Activated T-cell treated with anti-CD3 and anti-CD28 coated beads, Interleukin-2, amount 50 U/mL, for 48 hours (primary cell): ENCODE measurements around the gene PINLYP.
A peak's percentile ranks its signal among the peaks of the same experiment; 100 is the strongest.

Experiments used
- DNase-seq, 2 experiments: peaks; one replicate each; pipeline ENCODE4 v3.0.0-alpha.2; 2020

PINLYP gene

DNA sequence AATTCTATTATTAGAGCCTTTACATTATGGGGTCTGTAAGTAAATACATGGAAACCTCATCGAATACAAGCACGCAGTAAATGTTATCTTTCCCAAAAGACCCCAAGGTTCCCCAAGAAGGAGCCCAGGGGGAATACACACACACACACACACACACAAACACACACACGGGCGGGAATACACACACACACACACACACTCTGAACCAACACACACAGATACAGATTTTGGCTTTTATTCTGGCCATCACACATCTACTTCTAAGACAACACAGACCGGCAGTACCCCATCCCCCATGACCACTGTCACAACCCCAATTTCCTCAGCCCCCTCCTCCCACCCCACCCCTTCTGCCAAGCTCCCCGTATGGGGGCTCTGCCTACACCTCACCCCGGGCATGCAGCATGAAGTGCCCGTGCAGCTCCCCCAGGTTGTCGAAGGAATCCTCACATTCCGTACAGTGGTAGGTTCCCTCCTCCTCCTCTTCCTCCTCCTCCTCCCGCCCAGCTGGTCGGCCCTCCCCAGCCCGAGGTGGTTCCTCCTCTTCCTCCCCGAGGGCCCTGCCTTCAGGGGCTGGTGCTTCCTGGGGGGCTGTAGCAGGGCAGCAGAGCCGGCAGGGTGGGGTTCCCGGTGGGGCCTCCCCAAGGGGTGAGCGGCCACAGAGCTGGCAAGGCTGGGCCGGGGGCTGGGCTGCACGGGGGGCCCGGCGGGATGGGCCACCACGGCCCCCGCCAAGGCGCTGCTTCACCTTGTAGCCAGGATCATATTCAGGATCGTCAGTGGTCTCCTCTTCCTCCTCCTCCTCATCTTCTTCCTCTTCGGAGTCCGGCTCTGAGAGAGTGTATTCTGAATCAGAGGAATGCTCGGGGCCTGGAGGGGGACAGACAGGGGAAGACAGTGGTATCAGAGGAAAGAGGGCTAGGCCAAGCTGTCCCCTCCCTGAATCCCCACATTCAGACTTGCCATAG lies 31.9 kb downstream of the PINLYP start:
- no peak for DNase-seq

DNA sequence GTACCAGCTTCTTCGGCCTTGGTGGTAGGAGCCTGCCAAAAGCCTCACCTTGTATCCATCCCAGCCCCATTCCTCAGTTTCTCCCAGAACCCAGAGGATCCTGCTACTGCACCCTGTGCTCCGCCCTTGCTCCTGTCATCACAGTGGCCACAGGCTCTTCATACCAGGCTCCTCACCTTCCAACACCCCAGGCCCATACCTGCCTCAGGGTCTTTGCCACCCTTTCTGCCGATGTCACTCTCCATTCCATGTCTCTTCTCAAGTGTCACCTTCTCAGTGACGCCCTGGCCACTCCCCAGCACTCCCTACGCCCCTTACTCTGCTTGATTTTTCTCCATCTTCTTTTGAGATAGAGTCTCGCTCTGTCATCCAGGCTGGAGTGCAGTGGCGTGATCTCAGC lies 34.3 kb downstream of the PINLYP start:
- no peak for DNase-seq

DNA sequence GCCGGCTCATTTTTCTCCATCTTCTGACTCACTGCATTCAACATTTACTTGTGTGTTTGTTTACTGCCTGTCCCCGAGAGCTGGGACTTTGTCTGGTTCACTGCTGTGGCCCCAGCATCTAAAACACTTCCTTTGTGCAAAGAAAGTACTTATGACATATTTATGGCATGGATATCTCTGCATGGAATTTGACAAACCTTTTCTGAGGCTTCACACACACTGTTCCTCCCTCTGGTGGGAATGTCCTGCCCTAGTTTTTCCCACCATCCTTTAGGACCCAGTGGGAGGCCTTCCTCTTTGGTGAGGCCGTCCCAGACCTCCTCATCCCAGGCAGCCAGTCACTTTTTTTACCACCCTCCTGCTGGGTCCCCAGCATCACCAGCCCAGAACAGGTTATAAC lies 34.9 kb downstream of the PINLYP start:
- DNase-seq: no peak

DNA sequence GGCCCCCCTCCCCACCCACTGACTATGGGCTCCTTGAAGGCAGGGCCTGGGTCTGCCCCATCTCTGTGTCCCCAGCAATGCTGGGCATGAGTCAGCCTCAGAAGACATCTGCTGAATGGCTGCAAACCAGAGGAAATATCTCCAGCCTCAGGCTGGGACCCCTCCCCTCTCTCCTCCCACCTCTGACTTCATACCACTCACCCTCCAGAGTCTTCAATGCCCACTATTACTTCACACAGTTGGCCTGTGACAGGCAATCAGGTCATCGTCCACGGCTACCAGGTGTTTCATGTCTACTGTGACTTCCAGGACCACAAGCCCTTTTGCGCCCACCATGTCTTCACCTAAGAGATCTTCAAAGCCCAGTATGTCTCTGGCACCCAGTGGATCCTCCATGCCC lies 36.2 kb downstream of the PINLYP start, which contains the start of gene SRRM5:
SRRM5 (plus strand) TSS at position 301 of the 400 bp plus-strand sequence; CDS start at position 335, 34 bp downstream.
- no peak for DNase-seq

DNA sequence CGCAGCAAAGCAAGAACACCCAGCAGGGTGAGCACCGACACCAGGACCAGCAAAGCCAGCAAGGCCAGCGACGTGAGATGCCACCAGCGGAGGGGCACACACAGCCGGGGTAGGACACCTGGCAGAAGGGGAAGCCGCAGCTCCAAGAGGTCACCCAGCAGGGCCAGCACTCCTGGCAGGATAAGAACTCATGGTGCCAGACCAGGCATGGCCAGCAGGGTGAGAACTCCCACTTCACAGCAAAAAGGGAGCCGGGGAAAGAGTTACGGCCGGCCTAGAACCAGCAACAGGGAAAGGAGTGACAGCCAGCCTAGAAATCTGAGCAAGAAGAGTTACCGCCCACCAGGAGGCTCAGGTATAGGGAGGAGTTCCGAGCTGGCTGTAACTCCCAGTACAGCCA lies 36.8 kb downstream of the PINLYP start:
- no peak for DNase-seq

DNA sequence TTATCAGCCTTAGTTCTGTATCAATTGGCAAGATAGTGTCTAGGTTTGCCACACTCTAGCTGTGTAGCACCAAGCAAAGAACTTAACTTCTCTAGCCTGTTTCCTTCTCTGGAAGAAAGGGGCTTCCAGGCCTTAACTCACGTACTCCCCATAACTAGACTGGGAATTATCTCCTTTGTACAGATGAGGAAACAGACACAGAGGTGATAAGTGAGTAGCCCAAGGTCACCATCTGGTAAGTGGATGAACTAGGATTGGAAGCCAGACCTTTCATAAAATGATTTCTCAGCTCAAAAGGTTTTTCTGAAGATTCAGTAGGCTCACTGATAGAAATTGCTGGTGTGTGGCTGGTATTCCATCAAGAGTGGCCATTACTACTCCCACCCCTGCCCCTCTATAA lies 40.7 kb downstream of the PINLYP start:
- no peak for DNase-seq

DNA sequence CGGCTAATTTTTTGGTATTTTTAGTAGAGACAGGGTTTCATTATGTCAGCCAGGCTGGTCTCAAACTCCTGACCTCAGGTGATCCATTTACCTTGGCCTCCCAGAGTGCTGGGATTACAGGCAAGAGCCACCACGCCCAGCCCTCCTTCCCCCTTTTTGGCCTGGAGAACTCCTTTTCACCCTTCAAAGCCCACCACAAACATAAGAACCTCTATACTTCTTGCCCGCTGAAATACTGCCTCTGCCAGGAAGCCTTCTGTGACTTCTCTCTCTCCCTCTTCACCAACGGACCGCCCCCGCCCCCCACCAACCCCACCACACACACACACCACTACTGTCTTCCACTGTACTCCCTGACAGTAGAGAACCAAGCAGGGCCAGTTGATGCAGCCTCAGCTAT lies 41.4 kb downstream of the PINLYP start:
- DNase-seq: no peak

DNA sequence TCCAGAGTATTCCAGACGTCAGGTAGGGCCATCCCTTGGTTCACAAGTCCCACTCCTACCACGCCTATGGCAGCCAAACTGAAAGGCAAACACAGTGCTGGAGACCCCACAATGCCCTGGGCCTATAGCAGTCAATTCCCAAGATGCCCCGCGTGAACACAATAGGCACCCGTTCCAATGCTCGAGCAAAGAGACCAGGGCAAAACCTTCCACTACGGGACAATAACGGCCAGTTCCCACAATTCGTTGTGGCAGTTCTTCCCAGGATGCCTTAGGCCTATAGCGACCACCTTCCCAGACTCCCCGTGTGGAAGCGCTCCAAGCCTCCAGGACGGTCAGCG lies 43.3 kb downstream of the PINLYP start:
- no peak for DNase-seq

DNA sequence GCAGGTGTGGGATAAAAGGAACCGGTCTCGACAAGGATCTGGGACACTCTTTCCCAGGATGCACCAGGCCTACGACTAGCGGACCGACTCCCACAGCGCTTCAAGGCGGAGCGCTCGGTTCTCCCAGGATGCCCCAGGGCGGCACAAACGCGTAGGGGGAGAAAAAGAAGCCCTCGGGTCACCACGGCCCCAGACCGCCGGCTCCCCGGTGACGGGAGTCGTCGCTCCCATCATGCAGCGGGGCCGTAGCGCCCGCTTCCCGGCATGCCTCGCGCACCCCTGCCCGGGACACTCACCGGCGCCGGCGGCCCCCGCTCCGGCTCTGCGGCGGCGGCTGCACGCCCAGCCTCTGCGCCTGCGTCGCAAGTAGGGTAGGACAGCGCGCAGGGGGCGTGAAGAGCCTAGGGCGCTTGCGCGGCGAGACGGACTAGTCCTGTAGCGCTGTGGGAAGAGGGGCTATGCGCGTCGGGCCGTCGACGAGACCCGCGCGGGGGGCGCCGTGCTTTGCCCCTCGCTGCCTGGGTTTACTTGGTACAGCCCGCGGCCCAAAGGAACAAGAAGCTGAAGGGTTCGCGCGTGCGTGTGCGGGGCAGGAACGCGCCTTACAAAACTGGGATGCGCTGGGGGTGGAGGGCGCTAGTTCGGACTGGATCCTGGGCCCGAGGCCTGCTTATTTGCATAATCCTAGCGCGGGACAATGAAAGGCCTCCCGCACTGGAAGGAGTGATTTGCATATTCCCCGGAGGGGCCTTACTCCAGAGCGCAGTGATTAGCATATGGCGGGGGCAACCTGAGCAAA lies 43.9 kb downstream of the PINLYP start, which contains the start of gene ZNF428:
ZNF428 (minus strand) TSS at position 368 of the 799 bp plus-strand sequence. CDS start 5,325 bp downstream, outside the sequence.
- peak; percentile 90 to 92 for DNase-seq

DNA sequence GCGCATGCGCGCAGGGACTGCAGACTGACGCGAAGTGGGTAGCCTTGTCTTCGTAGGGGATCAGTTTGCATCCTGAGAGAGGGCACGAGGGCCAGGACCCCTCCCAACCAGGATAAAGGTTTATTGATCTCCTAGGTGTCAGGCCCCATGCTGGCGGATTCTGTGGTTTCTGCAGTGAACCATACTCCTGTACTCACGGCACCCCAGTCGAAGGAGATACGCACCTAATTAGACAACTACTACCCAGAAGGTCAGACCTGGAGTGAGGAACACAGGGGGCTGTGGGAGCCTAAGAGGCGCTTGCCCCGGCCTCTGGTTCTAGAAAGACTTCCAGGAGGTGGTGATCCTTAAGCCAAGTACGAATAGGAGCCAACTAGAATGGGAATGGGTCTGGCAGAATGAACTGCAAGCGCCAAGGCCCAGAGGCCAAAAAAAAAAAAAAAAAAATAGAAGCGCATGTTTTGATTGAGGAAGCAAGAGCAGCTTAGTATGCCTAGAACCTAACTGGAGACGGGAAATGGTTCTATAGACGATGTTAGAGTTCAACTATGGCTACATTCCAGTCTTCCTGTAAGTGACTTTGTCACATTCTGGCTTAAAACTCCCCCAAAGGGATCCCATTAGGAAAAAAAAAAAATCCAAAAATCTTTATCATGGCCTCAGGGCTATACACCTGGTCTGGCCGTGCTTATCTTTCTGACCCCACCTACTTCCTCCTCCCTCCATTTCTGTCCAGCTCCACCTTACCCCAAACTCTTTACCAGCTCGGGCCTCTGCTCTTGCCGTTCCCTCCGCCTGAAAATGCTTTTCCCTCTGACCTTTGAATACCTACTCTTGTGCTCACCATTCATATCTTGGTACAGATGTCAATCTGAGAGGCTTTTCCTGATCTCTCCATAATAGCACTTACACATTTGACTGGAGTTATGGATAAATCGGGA lies 44.7 kb downstream of the PINLYP start:
- no peak for DNase-seq

DNA sequence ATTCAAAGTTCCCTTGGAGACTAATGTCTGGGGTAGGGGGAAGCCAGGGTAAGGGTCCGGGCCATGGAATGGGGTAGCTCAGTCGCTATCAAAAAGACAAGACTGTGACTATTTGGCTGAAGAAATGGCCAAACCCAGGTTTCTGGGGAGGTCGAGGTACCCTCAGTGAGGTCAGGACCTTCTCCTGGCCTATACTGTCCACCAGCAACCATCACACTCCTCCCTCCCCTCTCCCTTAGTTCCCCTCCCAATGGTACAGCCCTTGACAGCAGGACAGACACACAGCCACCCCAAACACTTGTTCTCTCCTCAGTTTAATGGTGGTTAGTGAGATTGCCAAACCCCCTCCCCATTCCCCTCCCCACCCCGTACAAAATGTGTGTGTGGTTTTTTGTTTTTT lies 46.5 kb downstream of the PINLYP start:
- DNase-seq: no peak

DNA sequence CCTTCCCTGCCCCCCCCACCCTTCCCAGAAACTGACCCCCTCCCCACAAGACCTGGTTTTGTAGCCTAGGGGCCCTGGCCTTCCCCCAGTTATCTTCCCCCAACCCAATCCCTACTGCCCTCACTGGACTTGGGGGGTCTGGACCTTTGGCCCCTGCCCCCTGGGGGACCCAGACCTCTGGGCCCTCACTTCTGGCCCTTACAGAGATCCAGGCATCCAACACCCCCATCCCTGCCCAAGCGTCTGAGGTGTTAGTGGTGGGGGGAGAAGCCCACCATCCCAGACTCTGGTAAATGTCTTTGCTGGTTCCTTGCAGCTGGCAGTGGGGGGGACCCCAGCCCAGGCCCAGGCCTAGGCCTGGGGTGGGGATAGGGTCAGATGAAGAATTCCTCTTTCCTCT lies 47.4 kb downstream of the PINLYP start:
- DNase-seq: no peak

DNA sequence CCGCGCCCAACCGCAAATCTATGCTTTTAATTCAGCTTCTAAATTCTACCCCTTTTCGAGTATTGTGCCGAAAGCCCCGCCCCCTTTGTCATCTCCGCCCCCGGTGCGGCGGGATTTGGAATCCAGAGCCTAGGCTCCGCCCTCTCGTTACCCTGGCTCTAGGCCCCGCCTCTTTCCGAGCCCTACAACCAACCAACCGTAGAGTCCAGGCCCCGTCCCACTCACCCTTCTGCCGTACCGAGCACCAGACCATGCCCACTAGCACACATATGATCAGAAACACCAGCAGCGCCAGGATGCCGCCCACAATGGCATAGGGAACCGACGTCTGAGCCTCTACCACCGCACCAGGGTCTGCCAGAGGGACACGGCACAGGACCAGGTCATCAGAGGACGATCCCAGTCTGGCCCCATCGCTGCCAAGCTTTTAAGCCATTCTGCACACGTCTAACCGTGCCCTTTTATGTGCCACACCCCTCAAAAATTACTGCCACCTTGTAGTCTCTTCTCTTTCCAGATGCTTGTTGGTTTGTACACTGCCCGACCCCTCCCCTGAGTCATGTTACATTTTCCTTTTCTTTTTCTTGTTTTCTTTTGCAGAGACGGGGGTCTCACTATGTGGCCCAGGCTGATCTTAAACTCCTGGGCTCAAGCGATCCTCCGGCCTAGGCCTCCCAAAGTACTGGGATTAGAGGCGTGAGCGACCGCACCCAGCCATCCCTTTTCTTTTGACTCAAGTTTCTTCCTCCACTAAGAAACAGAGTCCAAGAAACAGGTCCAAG lies 48.5 kb downstream of the PINLYP start:
- DNase-seq: peak in 1 of 2 experiments; percentile 45

DNA sequence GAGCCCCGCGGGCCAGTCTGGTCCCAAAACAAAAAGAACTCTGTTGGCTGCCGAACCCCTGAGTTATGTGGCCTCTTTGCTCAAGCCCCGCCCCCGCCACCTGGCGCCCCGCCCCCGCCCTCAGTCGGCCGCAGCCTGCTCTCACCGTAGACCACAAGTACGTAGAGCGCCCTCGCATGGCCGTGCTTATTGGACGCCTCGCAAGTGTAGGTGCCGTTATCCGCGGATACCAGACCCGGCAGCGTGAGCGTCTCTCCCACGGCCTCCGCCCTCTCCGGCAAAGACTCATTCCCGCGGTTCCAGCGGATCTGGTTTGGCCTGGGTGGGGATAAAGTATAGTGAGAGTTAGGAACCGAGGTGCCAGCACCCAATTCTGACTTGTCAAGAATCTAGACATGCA lies 49.3 kb downstream of the PINLYP start:
- DNase-seq: peak; percentile 92 to 93

DNA sequence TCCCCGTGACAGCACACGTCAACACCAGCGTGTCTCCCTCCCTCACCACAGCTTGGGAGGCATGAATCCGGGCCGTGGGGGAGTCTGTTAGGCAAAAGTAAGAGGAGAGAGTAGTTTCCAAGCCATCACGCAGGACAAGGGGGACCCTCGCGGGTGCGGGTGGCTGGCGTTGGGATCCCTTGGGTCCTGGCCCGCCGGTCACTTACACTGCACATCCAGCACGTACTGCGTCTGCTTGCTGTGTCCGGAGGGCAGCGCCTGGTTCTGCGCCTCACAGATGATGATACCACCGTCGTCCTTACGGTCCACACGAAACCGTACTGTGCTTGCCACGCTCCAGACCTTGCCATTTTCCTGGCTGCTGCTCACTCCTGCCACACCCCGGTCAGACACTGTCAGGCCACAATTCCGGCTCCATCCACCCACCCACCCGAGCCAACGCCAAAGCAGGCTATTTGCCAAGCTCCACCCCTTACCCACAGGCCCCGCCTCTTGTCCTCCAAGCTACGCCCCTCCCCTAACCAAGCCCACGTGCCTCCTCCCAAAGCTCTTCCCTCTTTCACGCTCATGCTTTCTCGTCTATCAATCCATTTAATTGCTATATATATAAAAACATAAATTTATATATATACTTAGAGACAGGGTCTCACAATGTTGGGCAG lies 50.4 kb downstream of the PINLYP start:
- peak; percentile 42 to 48 for DNase-seq

DNA sequence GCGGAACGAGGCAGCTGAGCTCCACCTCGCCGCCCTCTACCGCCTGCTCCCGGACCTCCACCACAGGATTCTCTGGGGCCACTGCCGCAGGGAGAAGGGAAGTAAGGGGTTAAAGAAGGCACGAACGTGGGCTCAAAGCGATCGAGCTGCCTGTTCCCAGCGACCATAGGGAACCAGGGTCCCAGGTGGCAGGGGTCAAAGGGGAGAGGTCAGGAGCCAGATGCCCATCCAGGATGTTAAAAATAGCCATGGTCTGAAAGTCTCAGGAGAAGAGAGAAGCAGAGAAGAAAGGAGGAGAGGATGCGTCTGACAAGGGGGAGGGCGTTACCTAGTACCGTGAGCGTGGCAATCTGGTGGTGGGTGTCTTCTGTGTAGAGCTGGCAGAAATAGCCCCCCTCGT lies 51.2 kb downstream of the PINLYP start:
- no peak for DNase-seq

DNA sequence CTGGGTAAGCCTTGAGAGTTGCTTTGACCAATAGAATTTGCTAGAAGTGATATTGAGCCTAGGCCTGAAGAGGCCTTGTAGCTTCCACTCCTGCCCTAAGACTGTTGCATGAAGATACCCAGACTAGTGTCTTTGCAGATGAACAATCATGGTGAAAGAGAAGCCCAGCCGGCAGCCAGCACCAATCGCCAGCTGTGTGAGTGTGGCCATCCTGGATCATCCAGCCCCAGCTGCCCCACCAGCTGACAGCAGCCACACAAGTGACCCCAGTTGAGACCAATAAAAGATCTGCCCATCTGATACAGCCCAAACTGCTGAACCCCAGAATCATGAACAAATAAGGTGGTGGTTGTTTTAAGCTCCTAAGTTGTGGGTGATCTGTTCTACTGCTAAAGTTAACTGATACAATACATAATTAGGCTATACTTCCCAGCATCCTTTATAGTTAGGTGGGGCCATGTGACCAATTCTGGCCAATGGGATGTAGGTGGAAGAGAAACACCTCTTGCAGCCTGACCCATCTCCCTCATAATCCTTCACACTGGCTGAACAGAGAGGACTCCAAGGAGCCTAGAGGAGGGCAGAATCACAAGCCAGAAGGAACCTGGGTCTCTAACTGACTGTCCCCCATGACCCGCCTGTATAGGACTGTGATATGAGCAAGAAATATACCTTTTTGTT lies 53.2 kb downstream of the PINLYP start:
- no peak for DNase-seq

DNA sequence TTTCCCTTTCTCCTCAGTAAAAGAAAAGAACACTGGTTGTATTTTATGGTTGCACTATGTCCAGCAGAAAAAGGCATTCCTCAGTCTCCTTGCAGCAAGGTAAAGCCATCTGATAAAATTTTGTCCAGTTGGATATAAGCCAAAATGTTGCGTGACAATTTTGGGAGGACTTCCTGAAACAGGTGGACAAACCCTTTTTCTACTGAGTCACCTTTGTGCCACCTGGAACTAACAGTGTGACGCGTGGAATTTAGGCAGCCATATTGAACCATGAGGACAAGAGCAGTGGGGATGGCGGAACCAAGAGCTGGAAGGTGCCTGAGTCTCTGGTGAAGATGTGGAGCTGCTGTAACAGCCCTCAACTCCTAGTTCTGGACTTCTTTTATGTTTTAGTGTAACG lies 55.9 kb downstream of the PINLYP start:
- DNase-seq: no peak
